NB4 (cell line): ENCODE data around the gene ACACA.

Source experiments
- POLR2A ChIP-seq: IDR thresholded peaks from 2 replicates; pipeline ENCODE4 v1.6.1; 2011; ENCODE audit warnings: mild to moderate bottlenecking; ENCODE audit not compliant: insufficient read length; ENCODE audit errors: extremely low read depth
- TF ChIP-seq, protein P1 (sequence below): IDR thresholded peaks from one replicate; pipeline ENCODE4 v1.5.1; 2012; ENCODE audit warnings: low read depth, low read length
- TF ChIP-seq, protein P2 (sequence below): IDR thresholded peaks from 2 replicates; pipeline ENCODE4 v1.6.1; 2011; ENCODE audit warnings: low read depth, low read length

DNA sequence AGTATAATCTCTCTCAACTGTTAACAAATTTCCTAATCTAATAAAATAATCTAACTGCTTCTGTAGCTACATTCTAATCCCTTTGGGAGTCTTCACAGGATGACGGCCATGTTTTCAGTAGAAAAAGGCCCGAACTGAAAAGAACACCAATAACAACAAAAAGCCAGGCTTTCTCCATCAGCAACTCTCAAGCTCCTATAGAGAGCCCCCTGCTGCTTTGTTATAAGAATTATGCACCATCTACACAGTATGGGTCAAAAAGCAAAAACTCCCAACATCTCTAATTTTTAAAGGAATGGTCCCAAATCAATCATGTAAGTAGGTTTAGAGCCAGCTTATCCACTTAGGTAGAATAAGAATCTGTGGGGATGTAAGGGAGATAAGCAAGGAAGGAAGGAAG, 194.5 kb downstream of the ACACA start:
- TF ChIP-seq, protein P1, sequence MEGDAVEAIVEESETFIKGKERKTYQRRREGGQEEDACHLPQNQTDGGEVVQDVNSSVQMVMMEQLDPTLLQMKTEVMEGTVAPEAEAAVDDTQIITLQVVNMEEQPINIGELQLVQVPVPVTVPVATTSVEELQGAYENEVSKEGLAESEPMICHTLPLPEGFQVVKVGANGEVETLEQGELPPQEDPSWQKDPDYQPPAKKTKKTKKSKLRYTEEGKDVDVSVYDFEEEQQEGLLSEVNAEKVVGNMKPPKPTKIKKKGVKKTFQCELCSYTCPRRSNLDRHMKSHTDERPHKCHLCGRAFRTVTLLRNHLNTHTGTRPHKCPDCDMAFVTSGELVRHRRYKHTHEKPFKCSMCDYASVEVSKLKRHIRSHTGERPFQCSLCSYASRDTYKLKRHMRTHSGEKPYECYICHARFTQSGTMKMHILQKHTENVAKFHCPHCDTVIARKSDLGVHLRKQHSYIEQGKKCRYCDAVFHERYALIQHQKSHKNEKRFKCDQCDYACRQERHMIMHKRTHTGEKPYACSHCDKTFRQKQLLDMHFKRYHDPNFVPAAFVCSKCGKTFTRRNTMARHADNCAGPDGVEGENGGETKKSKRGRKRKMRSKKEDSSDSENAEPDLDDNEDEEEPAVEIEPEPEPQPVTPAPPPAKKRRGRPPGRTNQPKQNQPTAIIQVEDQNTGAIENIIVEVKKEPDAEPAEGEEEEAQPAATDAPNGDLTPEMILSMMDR = no peak
- TF ChIP-seq, protein P2, sequence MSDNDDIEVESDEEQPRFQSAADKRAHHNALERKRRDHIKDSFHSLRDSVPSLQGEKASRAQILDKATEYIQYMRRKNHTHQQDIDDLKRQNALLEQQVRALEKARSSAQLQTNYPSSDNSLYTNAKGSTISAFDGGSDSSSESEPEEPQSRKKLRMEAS = no peak
- no peak for TF ChIP-seq POLR2A
